Esophagus muscularis mucosa (tissue), 3 donors: ENCODE data around the gene ZBED1.

ENCODE experiments used
- POLR2A ChIP-seq: fragments of 450-650 bp; IDR thresholded peaks from one replicate; pipeline ENCODE4 v1.6.1; 2017; ENCODE audit warnings: antibody characterized with exemption, moderate library complexity, mild to moderate bottlenecking, low read depth
- POLR2AphosphoS5 ChIP-seq, 2 donors: sonication (generic); formaldehyde crosslinking; IDR thresholded peaks; one replicate each; pipeline ENCODE4 v1.6.1; 2017; ENCODE audit warnings: antibody characterized with exemption in 2 of 2
- TF ChIP-seq, protein P1 (sequence below), 3 experiments: fragments of 200-600 bp in 2 of 3; fragments of 450-650 bp in 1 of 3; sonication (generic) in 2 of 3; IDR thresholded peaks; one replicate each; pipeline ENCODE4 v1.5.1; 2017 to 2019; ENCODE audit warnings: antibody characterized with exemption in 3 of 3, mild to moderate bottlenecking in 2 of 3, moderate library complexity in 1 of 3

DNA sequence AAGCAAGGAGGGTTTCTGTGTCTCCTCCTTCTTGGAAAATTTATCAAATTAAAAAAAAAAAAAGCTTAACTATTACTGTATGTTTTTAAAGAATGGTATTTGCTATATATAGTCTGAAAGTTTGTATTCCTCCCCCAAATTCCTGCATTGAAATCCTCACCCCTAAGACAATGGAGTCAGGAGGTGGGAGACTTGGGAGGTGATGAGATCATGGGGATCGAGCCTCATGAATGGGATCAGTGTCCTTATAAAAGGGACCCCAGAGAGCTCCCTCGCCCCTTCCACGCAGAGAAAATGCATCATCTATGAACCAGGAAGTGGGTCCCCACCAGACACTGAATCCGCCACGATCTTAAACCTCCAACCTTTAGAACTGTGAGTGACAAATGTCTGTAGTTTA, 50.1 kb downstream of the ZBED1 start:
- TF ChIP-seq, protein P1, sequence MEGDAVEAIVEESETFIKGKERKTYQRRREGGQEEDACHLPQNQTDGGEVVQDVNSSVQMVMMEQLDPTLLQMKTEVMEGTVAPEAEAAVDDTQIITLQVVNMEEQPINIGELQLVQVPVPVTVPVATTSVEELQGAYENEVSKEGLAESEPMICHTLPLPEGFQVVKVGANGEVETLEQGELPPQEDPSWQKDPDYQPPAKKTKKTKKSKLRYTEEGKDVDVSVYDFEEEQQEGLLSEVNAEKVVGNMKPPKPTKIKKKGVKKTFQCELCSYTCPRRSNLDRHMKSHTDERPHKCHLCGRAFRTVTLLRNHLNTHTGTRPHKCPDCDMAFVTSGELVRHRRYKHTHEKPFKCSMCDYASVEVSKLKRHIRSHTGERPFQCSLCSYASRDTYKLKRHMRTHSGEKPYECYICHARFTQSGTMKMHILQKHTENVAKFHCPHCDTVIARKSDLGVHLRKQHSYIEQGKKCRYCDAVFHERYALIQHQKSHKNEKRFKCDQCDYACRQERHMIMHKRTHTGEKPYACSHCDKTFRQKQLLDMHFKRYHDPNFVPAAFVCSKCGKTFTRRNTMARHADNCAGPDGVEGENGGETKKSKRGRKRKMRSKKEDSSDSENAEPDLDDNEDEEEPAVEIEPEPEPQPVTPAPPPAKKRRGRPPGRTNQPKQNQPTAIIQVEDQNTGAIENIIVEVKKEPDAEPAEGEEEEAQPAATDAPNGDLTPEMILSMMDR (IDR thresholded peaks at IDR 0.05), result no peak
- TF ChIP-seq POLR2A, result no peak
- no peak for TF ChIP-seq POLR2AphosphoS5 (IDR thresholded peaks at IDR 0.05)
